Measurements from ENCODE around the gene EPB41. TPM values are rescaled to one million over a fixed set of nuclear protein-coding genes. Genes with fewer than 3 reads are reported as not detected.

EPB41 gene
- total RNA-seq, 4 donors from 2014 or later, result 28.5 to 43.9 (median 41.8) TPM

GRCh38 chr1:29112705-29113412 lies 198.5 kb downstream of the EPB41 start:
- no peak overlapping the region for H3K4me3 ChIP-seq
- TF ChIP-seq CTCF (IDR thresholded peaks at IDR 0.05), result no peak
- no peak for DNase-seq
- intact Hi-C loops (cut with DNase I), result no loop called here
- 89 to 91% methylated on average over 7 of the region's 7 CpGs for WGBS, 2 donors
- H3K27me3 ChIP-seq, result no peaks in the 10 kb centered on the region
- H3K36me3 ChIP-seq, result peaks cover 0 to 83% (median 0%) of the 10 kb centered on the region in 3 donors
- no peak overlapping the region for H3K27ac ChIP-seq
- no peaks in the 10 kb centered on the region for H3K9me3 ChIP-seq
- H3K4me1 ChIP-seq, result no peaks in the 10 kb centered on the region

- H3K36me3 ChIP-seq, result peaks cover 0 to 85% (median 0%) of the 10 kb centered on the region in 3 donors
- TF ChIP-seq POLR2A (IDR thresholded peaks at IDR 0.05), result no peak
- TF ChIP-seq CTCF (IDR thresholded peaks at IDR 0.05), result no peak
- WGBS, 2 donors, result 71 to 73% methylated on average over 5 of the region's 6 CpGs
- no peak overlapping the region for H3K27ac ChIP-seq
- no peak for DNase-seq
- no peak overlapping the region for H3K4me3 ChIP-seq
- no peaks in the 10 kb centered on the region for H3K27me3 ChIP-seq
- H3K9me3 ChIP-seq, result no peaks in the 10 kb centered on the region
- H3K4me1 ChIP-seq, result no peaks in the 10 kb centered on the region
- intact Hi-C loops (cut with DNase I), result no loop called here
Observed at GRCh38 chr1:29113413-29114117, 199.2 kb downstream of the EPB41 start.

- Histone ChIP-seq H3K36me3 (peaks cover 0 to 84% (median 0%) of the 10 kb centered on the region in 3 donors), H3K4me1 (no peaks in the 10 kb centered on the region), H3K9me3 (no peaks in the 10 kb centered on the region), H3K4me3 (no peak overlapping the region), H3K27ac (no peak overlapping the region), H3K27me3 (no peaks in the 10 kb centered on the region)
- WGBS, 2 donors, result 90 to 97% methylated on average over 1 of the region's 1 CpG
- TF ChIP-seq POLR2A (IDR thresholded peaks at IDR 0.05) (no peak), CTCF (IDR thresholded peaks at IDR 0.05) (no peak)
- intact Hi-C loops (cut with DNase I), result no loop called here
- no peak for DNase-seq
Observed at GRCh38 chr1:29114654-29115053, 200.3 kb downstream of the EPB41 start.

- intact Hi-C loops (cut with DNase I), result no loop called here
- Histone ChIP-seq H3K4me3 (no peak overlapping the region), H3K4me1 (peaks cover 7 to 22% (median 11%) of the 10 kb centered on the region in 3 donors), H3K27ac (no peak overlapping the region), H3K9me3 (no peaks in the 10 kb centered on the region), H3K27me3 (peaks cover 0 to 16% (median 0%) of the 10 kb centered on the region in 4 donors), H3K36me3 (peaks cover 0 to 62% (median 0%) of the 10 kb centered on the region in 3 donors)
- WGBS, 2 donors, result 82 to 85% methylated on average over 2 of the region's 2 CpGs
- DNase-seq, result no peak
- TF ChIP-seq CTCF (IDR thresholded peaks at IDR 0.05) (no peak), POLR2A (IDR thresholded peaks at IDR 0.05) (no peak)
Observed at GRCh38 chr1:29117381-29117780, 203.0 kb downstream of the EPB41 start.

Data from esophagus squamous epithelium (tissue), 5 donors.